ENCODE measurements around the gene SMC1B. TPM values are rescaled to one million over a fixed set of nuclear protein-coding genes. Genes with fewer than 3 reads are reported as not detected.

SMC1B gene
- total RNA-seq, 2 experiments from 2014 or later: 0.08 TPM; not detected in 1

- H3K4me2 ChIP-seq (ENCODE audit: low read length): no peak overlapping the region
- no peak for DNase-seq (ENCODE audit: low spot score)
- no peaks in the 10 kb centered on the region for H3K9me3 ChIP-seq (ENCODE audit: low read length)
- BruUV-seq (replicated peaks): no TSS peak
- intact Hi-C loops (cut with micrococcal nuclease; ENCODE audit: unreplicated experiment): no loop called here
- H2AFZ ChIP-seq (ENCODE audit: low read length): no peak overlapping the region
- no peaks in the 10 kb centered on the region for H3K9me2 ChIP-seq (ENCODE audit: insufficient read depth, low read length)
- H3K4me3 ChIP-seq (ENCODE audit: low read depth, low read length, poor library complexity, severe bottlenecking): no peak overlapping the region
- CTCF ChIA-PET (ENCODE audit: unreplicated experiment): no interaction called here
- no peak overlapping the region for H3K27ac ChIP-seq (ENCODE audit: low read depth, low read length, poor library complexity, severe bottlenecking)
- POLR2A ChIA-PET: no interaction called here
- H3K36me3 ChIP-seq (ENCODE audit: insufficient read depth, low read length): peaks cover 68% of the 10 kb centered on the region
- TF ChIP-seq CTCF (conservative IDR thresholded peaks at IDR 0.05; ENCODE audit: low read length) (no peak), EZH2phosphoT487 (IDR thresholded peaks at IDR 0.05; ENCODE audit: borderline replicate concordance, low read depth, low read length) (no peak)
- H4K20me1 ChIP-seq (ENCODE audit: insufficient read depth, low read length): no peaks in the 10 kb centered on the region
- H3K79me2 ChIP-seq (ENCODE audit: insufficient read depth, low read depth, low read length): no peaks in the 10 kb centered on the region
- no peaks in the 10 kb centered on the region for H3K4me1 ChIP-seq (ENCODE audit: insufficient read depth, low read length, poor library complexity, severe bottlenecking)
Measured at GRCh38 chr22:45332001-45332400, 81.4 kb downstream of the SMC1B start.

DNA sequence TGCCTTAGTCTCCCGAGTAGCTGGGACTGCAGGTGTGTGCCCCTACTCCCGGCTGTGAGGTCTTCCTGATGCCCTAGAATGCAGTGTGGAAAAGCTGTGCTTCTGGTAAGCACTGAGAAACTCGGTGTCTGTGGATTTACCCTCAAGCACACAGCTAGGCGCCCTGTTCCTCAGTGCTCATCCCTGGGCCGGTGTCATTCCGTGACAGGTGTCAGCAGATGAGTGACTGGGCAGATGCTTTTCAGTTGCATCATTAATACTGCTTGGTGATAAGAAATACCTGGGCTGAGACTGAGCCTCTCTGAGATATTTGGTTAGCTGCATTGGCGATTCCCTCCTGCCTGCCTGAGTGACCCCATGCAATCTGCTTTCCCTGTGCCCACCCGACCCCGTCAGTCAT lies 81.9 kb downstream of the SMC1B start:
- no peak overlapping the region for H3K27ac ChIP-seq (ENCODE audit: low read depth, low read length, poor library complexity, severe bottlenecking)
- TF ChIP-seq EZH2phosphoT487 (IDR thresholded peaks at IDR 0.05; ENCODE audit: borderline replicate concordance, low read depth, low read length) (no peak), CTCF (conservative IDR thresholded peaks at IDR 0.05; ENCODE audit: low read length) (no peak)
- H3K9me2 ChIP-seq (ENCODE audit: insufficient read depth, low read length): no peaks in the 10 kb centered on the region
- intact Hi-C loops (cut with micrococcal nuclease; ENCODE audit: unreplicated experiment): no loop called here
- ChIA-PET POLR2A (no interaction called here), CTCF (ENCODE audit: unreplicated experiment) (no interaction called here)
- no peak overlapping the region for H3K4me2 ChIP-seq (ENCODE audit: low read length)
- no peak for DNase-seq (ENCODE audit: low spot score)
- no peaks in the 10 kb centered on the region for H4K20me1 ChIP-seq (ENCODE audit: insufficient read depth, low read length)
- H3K79me2 ChIP-seq (ENCODE audit: insufficient read depth, low read depth, low read length): no peaks in the 10 kb centered on the region
- H2AFZ ChIP-seq (ENCODE audit: low read length): no peak overlapping the region
- H3K9me3 ChIP-seq (ENCODE audit: low read length): no peaks in the 10 kb centered on the region
- H3K4me1 ChIP-seq (ENCODE audit: insufficient read depth, low read length, poor library complexity, severe bottlenecking): no peaks in the 10 kb centered on the region
- no peak overlapping the region for H3K4me3 ChIP-seq (ENCODE audit: low read depth, low read length, poor library complexity, severe bottlenecking)
- BruUV-seq (replicated peaks): no TSS peak
- peaks cover 69% of the 10 kb centered on the region for H3K36me3 ChIP-seq (ENCODE audit: insufficient read depth, low read length)

DNA sequence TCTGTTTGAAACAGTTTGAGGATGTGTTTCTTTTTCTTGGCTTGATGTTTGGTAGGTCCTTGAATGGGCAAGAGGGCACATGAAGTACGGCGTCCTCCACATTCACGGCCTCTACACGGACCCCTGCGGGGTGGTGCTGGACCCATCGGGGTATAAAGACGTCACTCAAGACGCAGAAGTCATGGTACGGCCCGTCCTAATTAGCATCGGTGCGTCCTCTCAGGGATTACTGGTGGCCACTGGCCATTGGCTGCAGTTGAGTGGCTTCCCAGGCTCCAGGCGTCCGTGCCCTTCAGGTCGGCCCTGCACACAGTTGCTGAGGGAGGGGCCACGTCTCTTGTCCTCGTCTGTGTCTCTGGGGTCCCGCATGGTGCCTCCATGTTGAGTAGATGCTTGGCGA lies 82.9 kb downstream of the SMC1B start:
- H3K9me2 ChIP-seq (ENCODE audit: insufficient read depth, low read length): no peaks in the 10 kb centered on the region
- no peak overlapping the region for H3K27ac ChIP-seq (ENCODE audit: low read depth, low read length, poor library complexity, severe bottlenecking)
- H3K36me3 ChIP-seq (ENCODE audit: insufficient read depth, low read length): peaks cover 69% of the 10 kb centered on the region
- ChIA-PET CTCF (ENCODE audit: unreplicated experiment) (no interaction called here), POLR2A (no interaction called here)
- intact Hi-C loops (cut with micrococcal nuclease; ENCODE audit: unreplicated experiment): no loop called here
- no peaks in the 10 kb centered on the region for H3K9me3 ChIP-seq (ENCODE audit: low read length)
- H3K4me2 ChIP-seq (ENCODE audit: low read length): no peak overlapping the region
- BruUV-seq (replicated peaks): no TSS peak
- H3K4me3 ChIP-seq (ENCODE audit: low read depth, low read length, poor library complexity, severe bottlenecking): no peak overlapping the region
- no peaks in the 10 kb centered on the region for H3K4me1 ChIP-seq (ENCODE audit: insufficient read depth, low read length, poor library complexity, severe bottlenecking)
- H2AFZ ChIP-seq (ENCODE audit: low read length): no peak overlapping the region
- DNase-seq (ENCODE audit: low spot score): no peak
- no peak for TF ChIP-seq CTCF (conservative IDR thresholded peaks at IDR 0.05; ENCODE audit: low read length)
- TF ChIP-seq EZH2phosphoT487 (IDR thresholded peaks at IDR 0.05; ENCODE audit: borderline replicate concordance, low read depth, low read length): no peak
- H3K79me2 ChIP-seq (ENCODE audit: insufficient read depth, low read depth, low read length): no peaks in the 10 kb centered on the region
- H4K20me1 ChIP-seq (ENCODE audit: insufficient read depth, low read length): no peaks in the 10 kb centered on the region
